ENCODE results near the gene KLF12. TPM values are rescaled to one million over a fixed set of nuclear protein-coding genes. Genes with fewer than 3 reads are reported as not detected.

The KLF12 gene
- total RNA-seq (2021): 9.7 and 10.8 TPM in 2 replicates
- long read RNA-seq, partial matches to known transcripts: 1 of 15 reads
- long read RNA-seq, other reads (novel, unspliced or antisense): 14 of 15 reads

DNA sequence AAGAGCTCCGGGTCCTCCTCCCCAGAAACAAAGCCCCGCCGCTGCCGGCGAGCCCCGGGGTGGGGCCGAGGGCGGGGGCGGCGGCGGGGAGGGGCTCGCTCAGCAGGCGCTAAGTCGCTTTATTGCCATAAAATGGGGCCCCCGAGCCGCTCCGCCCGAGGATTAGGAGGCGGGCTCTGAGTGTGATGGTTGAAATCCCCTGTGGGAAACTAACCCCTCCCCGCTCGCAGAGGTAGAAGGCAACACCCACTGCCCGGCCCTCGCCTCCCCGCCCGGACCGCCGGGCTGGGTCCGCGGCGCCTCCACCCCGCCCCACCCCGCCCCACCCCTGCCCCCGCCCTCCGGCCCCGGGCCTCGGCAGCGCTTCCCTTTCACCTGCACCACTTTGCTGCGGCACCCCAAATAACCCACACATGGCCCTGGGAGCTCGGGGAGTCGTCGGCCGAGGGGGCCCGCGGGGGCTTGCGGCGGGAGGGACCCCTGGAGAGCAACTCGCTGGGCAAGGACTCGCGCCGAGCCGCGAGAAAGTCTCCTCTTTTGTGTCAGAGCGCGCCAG is at the start of gene KLF12:
TSS of gene KLF12 (minus strand) at position 184 of the 556 bp plus-strand sequence.
- peak within 1 kb of the TSS; percentile 79 for H3K18ac ChIP-seq (ENCODE audit: insufficient read length, low read depth, low read length)

More for the DNA sequence above, at the start of gene KLF12:
- Mint-ChIP-seq H3K4me1 (peaks cover 9 to 18% of the 10 kb centered on the region in 2 experiments), H3K27ac (peak within 1 kb of the TSS; percentile 98 to 99 (median 99)), H3K36me3 (ENCODE audit: insufficient read depth in 1 of 3, low read depth in 3 of 3) (no peaks in the 10 kb centered on the region), H3K27me3 (ENCODE audit: low read depth) (peaks cover 9% of the 10 kb centered on the region), H3K9me3 (no peaks in the 10 kb centered on the region), H3K4me3 (peak within 1 kb of the TSS; percentile 97 to 100)
- no peak within 1 kb of the TSS for H3K27ac ChIP-seq (ENCODE audit: insufficient read length, low read depth, low read length)
- H3K23ac ChIP-seq (ENCODE audit: insufficient read length, low read depth, low read length): no peak within 1 kb of the TSS
- H3K9ac ChIP-seq (ENCODE audit: extremely low read depth, insufficient read length, low read length): peak within 1 kb of the TSS; percentile 61
- peak within 1 kb of the TSS; percentile 68 for H3K4me2 ChIP-seq (ENCODE audit: insufficient read depth, insufficient read length, low read length)
- no peak within 1 kb of the TSS for H4K8ac ChIP-seq (replicated peaks; ENCODE audit: insufficient read length, low read depth, low read length)
- H2BK120ac ChIP-seq (ENCODE audit: low read depth, low read length, poor library complexity, severe bottlenecking): no peak within 1 kb of the TSS
- no CpG with 5 or more reads among the region's 54 CpGs for WGBS (ENCODE audit: extremely low coverage, insufficient read length, low lambda C conversion rate)
- no peaks in the 10 kb centered on the region for H4K20me1 ChIP-seq (ENCODE audit: control insufficient read depth, insufficient read depth, insufficient read length)
- no peaks in the 10 kb centered on the region for H3K27me3 ChIP-seq (ENCODE audit: insufficient read depth, low read length)
- DNase-seq: peak; percentile 91
- H2AK5ac ChIP-seq (ENCODE audit: insufficient read length, low read length): no peak within 1 kb of the TSS
- no peak within 1 kb of the TSS for H3T11ph ChIP-seq (ENCODE audit: low read length)
- H3K14ac ChIP-seq (ENCODE audit: insufficient read depth, low read length): peak within 1 kb of the TSS; percentile 88; the same call in 1 of the 2 replicates
- no peak within 1 kb of the TSS for H3K56ac ChIP-seq (ENCODE audit: insufficient read length, low read depth, low read length)
- H2BK5ac ChIP-seq (ENCODE audit: insufficient read length, low read length): no peak within 1 kb of the TSS
- H3K4me1 ChIP-seq (ENCODE audit: insufficient read depth, low read length): peaks cover 2% of the 10 kb centered on the region; the same call in 1 of the 2 replicates
- H4K91ac ChIP-seq (ENCODE audit: insufficient read length, low read depth, low read length): no peak within 1 kb of the TSS
- TF ChIP-seq, protein P1, sequence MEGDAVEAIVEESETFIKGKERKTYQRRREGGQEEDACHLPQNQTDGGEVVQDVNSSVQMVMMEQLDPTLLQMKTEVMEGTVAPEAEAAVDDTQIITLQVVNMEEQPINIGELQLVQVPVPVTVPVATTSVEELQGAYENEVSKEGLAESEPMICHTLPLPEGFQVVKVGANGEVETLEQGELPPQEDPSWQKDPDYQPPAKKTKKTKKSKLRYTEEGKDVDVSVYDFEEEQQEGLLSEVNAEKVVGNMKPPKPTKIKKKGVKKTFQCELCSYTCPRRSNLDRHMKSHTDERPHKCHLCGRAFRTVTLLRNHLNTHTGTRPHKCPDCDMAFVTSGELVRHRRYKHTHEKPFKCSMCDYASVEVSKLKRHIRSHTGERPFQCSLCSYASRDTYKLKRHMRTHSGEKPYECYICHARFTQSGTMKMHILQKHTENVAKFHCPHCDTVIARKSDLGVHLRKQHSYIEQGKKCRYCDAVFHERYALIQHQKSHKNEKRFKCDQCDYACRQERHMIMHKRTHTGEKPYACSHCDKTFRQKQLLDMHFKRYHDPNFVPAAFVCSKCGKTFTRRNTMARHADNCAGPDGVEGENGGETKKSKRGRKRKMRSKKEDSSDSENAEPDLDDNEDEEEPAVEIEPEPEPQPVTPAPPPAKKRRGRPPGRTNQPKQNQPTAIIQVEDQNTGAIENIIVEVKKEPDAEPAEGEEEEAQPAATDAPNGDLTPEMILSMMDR (conservative IDR thresholded peaks at IDR 0.05): no peak
- no peak within 1 kb of the TSS for H2AFZ ChIP-seq (ENCODE audit: low read length)
- H4K5ac ChIP-seq (ENCODE audit: insufficient read length, low read depth, low read length): no peak within 1 kb of the TSS
- no peaks in the 10 kb centered on the region for H3K9me3 ChIP-seq (ENCODE audit: control insufficient read depth, low read depth, low read length)
- no peak within 1 kb of the TSS for H2BK12ac ChIP-seq (ENCODE audit: insufficient read length, low read depth, low read length)
- H3K79me1 ChIP-seq (ENCODE audit: insufficient read depth, low read depth, low read length, poor library complexity, severe bottlenecking): no peaks in the 10 kb centered on the region
- no peak within 1 kb of the TSS for H3K4ac ChIP-seq (ENCODE audit: low read depth, low read length)
- H3K79me2 ChIP-seq (ENCODE audit: insufficient read depth, low read length): peaks cover 3% of the 10 kb centered on the region; the same call in 1 of the 2 replicates
- H2BK15ac ChIP-seq (ENCODE audit: low read depth, low read length): no peak within 1 kb of the TSS
- H2BK20ac ChIP-seq (ENCODE audit: low read depth, low read length, poor library complexity, severe bottlenecking): no peak within 1 kb of the TSS
- H3K23me2 ChIP-seq (ENCODE audit: insufficient read length, low read depth, low read length, poor library complexity, severe bottlenecking): peaks cover 16% of the 10 kb centered on the region

Data from H9 (cell line).